Peyer's patch (tissue), 4 donors: ENCODE measurements around the gene PIK3CD.

Source experiments
- CTCF ChIP-seq, 6 experiments: fragments of 450-650 bp in 4 of 6; fragments of 200-600 bp in 2 of 6; sonication (generic) in 1 of 6; IDR thresholded peaks; one replicate each; pipeline ENCODE4 v1.5.1; 2017 to 2019; ENCODE audit warnings: antibody characterized with exemption in 6 of 6, mild to moderate bottlenecking in 3 of 6, moderate library complexity in 1 of 6
- POLR2A ChIP-seq, 2 donors: fragments of 450-650 bp; IDR thresholded peaks; one replicate each; pipeline ENCODE4 v1.5.1; 2017; ENCODE audit warnings: antibody characterized with exemption in 2 of 2, mild to moderate bottlenecking in 2 of 2, moderate library complexity in 2 of 2

- TF ChIP-seq CTCF (IDR thresholded peaks at IDR 0.05) (no peak), POLR2A (IDR thresholded peaks at IDR 0.05) (no peak)
Observed at GRCh38 chr1:9671377-9672140, 20.0 kb downstream of the PIK3CD start.
